Adipocyte (in vitro differentiated cells): Measurements from ENCODE around the gene TMEM221.

Experiments used
- DNase-seq: peaks from one replicate; pipeline ENCODE4 v3.0.0-alpha.2; 2015; ENCODE audit warnings: low read depth
- H3K27me3 ChIP-seq: replicated peaks from 2 replicates; pipeline ENCODE4 v1.7.0; 2013; ENCODE audit warnings: mild to moderate bottlenecking, low read length, moderate library complexity; ENCODE audit not compliant: control insufficient read depth, insufficient read depth
- H3K36me3 ChIP-seq: 2 replicates; pipeline ENCODE4 v1.7.0; 2013; ENCODE audit warnings: low read length, mild to moderate bottlenecking, moderate library complexity; ENCODE audit not compliant: control insufficient read depth, insufficient read depth, severe bottlenecking
- H3K4me1 ChIP-seq: 2 replicates; pipeline ENCODE4 v1.7.0; 2013; ENCODE audit warnings: mild to moderate bottlenecking, low read length, moderate library complexity; ENCODE audit not compliant: control insufficient read depth, insufficient read depth
- H3K4me3 ChIP-seq: 2 replicates; pipeline ENCODE4 v1.7.0; 2013; ENCODE audit warnings: mild to moderate bottlenecking, low read length, moderate library complexity
- H3K9ac ChIP-seq: 2 replicates; pipeline ENCODE4 v1.7.0; 2013; ENCODE audit warnings: mild to moderate bottlenecking, low read length, moderate library complexity
- H3K9me3 ChIP-seq: 2 replicates; pipeline ENCODE4 v1.7.0; 2013; ENCODE audit warnings: mild to moderate bottlenecking, low read length, moderate library complexity; ENCODE audit not compliant: control insufficient read depth

The TMEM221 gene

GRCh38 chr19:17431417-17431816, 17.1 kb downstream of the TMEM221 start:
- Histone ChIP-seq H3K4me1 (peaks cover 9% of the 10 kb centered on the region), H3K9ac (no peak overlapping the region), H3K4me3 (no peak overlapping the region), H3K9me3 (no peaks in the 10 kb centered on the region), H3K27me3 (no peaks in the 10 kb centered on the region), H3K36me3 (no peaks in the 10 kb centered on the region)
- no peak for DNase-seq

- no peaks in the 10 kb centered on the region for H3K27me3 ChIP-seq
- H3K4me1 ChIP-seq = peaks cover 9% of the 10 kb centered on the region
- no peak overlapping the region for H3K9ac ChIP-seq
- H3K36me3 ChIP-seq = no peaks in the 10 kb centered on the region
- H3K9me3 ChIP-seq = no peaks in the 10 kb centered on the region
- no peak overlapping the region for H3K4me3 ChIP-seq
- DNase-seq = no peak
These were observed 18.8 kb downstream of the TMEM221 start for GRCh38 chr19:17429641-17430113.

GRCh38 chr19:17424743-17425365, 23.6 kb downstream of the TMEM221 start:
- DNase-seq = peak; percentile 19
- H3K9me3 ChIP-seq = no peaks in the 10 kb centered on the region
- peaks cover 6% of the 10 kb centered on the region for H3K36me3 ChIP-seq
- no peak overlapping the region for H3K9ac ChIP-seq
- no peak overlapping the region for H3K4me3 ChIP-seq
- H3K27me3 ChIP-seq = no peaks in the 10 kb centered on the region
- peaks cover 12% of the 10 kb centered on the region for H3K4me1 ChIP-seq

DNA sequence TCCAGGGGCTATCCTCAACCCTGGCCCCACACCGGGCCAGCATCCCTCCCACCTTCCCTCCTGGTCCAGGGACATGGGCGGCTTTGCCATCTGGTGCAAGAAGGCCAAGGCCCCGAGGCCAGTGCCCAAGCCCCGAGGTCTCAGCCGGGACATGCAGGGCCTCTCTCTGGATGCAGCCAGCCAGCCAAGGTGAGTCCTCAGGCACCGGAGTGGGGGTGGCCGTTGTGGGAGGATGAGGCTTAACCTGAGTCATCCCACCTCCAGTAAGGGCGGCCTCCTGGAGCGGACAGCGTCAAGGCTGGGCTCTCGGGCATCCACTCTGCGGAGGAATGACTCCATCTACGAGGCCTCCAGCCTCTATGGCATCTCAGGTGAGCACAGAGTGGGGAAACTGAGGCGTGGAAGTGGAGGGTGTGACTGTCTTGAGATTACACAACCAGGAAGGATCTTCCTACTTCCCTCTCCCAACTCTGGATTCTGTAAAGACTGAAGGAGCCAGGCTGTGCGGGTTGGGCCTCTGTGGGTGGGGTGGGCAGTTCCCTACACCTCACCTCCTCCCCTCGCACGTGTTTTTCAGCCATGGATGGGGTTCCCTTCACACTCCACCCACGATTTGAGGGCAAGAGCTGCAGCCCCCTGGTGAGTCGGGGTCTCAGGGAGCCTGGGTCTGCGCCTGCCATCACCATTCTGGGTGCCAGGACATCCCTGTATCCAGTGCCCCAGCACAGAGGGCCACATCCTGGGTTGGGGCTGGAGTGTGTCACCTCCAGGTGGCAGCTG, 24.8 kb downstream of the TMEM221 start:
- Histone ChIP-seq H3K4me1 (peaks cover 14% of the 10 kb centered on the region), H3K36me3 (peaks cover 6% of the 10 kb centered on the region), H3K4me3 (no peak overlapping the region), H3K9me3 (no peaks in the 10 kb centered on the region), H3K9ac (no peak overlapping the region), H3K27me3 (no peaks in the 10 kb centered on the region)
- DNase-seq = no peak

DNA sequence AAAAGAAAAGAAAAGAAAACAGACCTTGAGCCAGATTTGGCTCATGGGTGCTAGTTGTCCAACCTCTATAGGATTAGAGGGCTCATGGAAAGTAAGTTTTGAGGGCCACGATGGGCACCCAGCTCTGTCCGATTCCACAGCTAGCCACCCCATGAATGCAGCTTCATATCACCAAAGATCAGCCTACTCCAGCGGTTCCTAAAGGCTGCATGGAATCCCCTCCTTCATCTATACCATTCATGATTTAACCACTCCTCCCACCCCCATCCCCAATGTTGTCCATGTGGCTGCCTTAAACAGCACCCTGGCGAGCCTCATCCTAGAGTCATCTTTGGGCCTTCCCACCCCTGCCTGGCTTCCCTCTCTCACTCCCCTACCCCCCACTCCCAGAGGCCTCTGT, 26.5 kb downstream of the TMEM221 start:
- peaks cover 15% of the 10 kb centered on the region for H3K4me1 ChIP-seq
- H3K9me3 ChIP-seq = no peaks in the 10 kb centered on the region
- peaks cover 6% of the 10 kb centered on the region for H3K36me3 ChIP-seq
- DNase-seq = no peak
- H3K9ac ChIP-seq = no peak overlapping the region
- H3K27me3 ChIP-seq = no peaks in the 10 kb centered on the region
- no peak overlapping the region for H3K4me3 ChIP-seq

DNA sequence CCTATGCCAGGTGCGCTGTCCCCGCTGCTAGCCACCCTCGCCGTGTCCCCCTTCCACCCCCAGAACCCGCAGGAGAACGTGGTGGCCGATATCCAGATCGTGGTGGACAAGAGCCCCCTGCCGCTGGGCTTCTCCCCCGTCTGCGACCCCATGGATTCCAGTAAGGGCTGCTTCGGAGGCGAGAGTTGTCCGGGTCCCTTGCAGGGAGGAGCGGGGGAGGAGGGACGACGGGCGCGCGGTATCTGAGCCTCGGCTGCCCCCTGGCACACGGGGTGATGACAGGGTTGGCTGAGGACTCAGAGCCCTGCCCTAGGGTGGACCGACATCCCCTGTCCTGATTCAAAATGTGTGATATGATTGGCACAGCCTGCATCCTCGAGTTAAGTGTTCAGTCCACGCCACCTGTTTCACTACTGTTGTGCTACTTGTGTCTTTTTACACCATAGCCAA, 28.0 kb downstream of the TMEM221 start:
- Histone ChIP-seq H3K36me3 (peaks cover 6% of the 10 kb centered on the region), H3K9ac (peak overlapping the region; percentile 90)
- DNase-seq = no peak

GRCh38 chr19:17419621-17420474, 28.6 kb downstream of the TMEM221 start, which contains the start of gene MVB12A:
Gene MVB12A (plus strand): TSS chr19:17420047. CDS start chr19:17420136, 89 bp downstream.
- Histone ChIP-seq H3K9ac (peak within 1 kb of the TSS; percentile 90), H3K27me3 (no peaks in the 10 kb centered on the region), H3K9me3 (no peaks in the 10 kb centered on the region), H3K4me1 (peaks cover 18% of the 10 kb centered on the region), H3K36me3 (peaks cover 6% of the 10 kb centered on the region), H3K4me3 (peak within 1 kb of the TSS; percentile 96)
- DNase-seq = peak; percentile 99

More for the DNA sequence above, 28.0 kb downstream of the TMEM221 start:
- Histone ChIP-seq H3K9me3 (no peaks in the 10 kb centered on the region), H3K4me3 (peak overlapping the region; percentile 96), H3K4me1 (peaks cover 18% of the 10 kb centered on the region), H3K27me3 (no peaks in the 10 kb centered on the region)

DNA sequence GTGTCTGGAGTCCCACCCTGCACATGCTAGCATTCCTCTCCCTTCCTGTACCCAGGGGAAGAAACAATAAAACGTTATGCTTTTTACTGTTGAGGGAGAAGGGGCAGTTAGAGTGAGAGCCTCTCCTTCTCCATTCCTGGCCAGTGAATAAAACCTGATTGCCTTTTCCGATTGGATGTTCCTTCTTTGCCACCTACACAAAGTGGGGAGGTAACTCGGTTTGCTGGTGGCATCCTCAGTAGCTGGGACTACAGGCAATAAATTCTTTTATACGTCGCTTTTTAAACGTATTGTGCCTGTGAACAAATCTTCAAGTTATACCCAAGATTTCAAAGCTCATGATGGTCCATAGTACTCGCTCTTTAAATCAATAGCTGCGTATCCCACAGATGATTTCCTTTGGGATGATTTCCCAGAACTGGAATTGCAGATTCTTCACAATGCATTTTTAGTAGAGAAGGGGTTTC, 29.3 kb downstream of the TMEM221 start:
- Histone ChIP-seq H3K9me3 (no peaks in the 10 kb centered on the region), H3K9ac (peak overlapping the region; percentile 86), H3K4me1 (peaks cover 18% of the 10 kb centered on the region), H3K4me3 (peak overlapping the region; percentile 82), H3K27me3 (no peaks in the 10 kb centered on the region), H3K36me3 (peaks cover 6% of the 10 kb centered on the region)
- no peak for DNase-seq

DNA sequence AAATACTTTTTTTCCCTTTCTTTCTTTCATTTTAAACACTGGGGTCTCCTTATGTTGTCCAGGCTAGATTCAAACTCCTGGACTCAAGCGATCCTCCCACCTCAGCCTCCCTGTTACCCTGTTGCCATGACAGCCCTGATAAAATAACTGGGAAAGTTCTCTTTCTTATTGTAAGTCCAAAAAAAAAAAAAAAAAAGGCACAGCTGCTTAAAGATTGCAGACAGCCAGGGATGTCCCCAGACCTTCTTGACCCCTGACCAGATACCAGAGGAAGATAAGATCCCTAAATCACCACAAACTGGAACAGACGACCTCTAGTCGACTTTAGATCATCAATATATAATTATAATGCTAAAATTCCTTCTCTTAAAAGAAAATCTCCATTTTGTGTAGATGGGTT, 29.8 kb downstream of the TMEM221 start:
- Histone ChIP-seq H3K27me3 (no peaks in the 10 kb centered on the region), H3K9ac (peak overlapping the region; percentile 86), H3K4me3 (peak overlapping the region; percentile 82), H3K36me3 (peaks cover 4% of the 10 kb centered on the region), H3K9me3 (no peaks in the 10 kb centered on the region), H3K4me1 (peaks cover 18% of the 10 kb centered on the region)
- DNase-seq = no peak

GRCh38 chr19:17415121-17415520, 33.3 kb downstream of the TMEM221 start:
- H3K36me3 ChIP-seq = no peaks in the 10 kb centered on the region
- no peaks in the 10 kb centered on the region for H3K9me3 ChIP-seq
- peak overlapping the region; percentile 60 for H3K9ac ChIP-seq
- peaks cover 12% of the 10 kb centered on the region for H3K4me1 ChIP-seq
- H3K4me3 ChIP-seq = no peak overlapping the region
- no peaks in the 10 kb centered on the region for H3K27me3 ChIP-seq
- DNase-seq = no peak

DNA sequence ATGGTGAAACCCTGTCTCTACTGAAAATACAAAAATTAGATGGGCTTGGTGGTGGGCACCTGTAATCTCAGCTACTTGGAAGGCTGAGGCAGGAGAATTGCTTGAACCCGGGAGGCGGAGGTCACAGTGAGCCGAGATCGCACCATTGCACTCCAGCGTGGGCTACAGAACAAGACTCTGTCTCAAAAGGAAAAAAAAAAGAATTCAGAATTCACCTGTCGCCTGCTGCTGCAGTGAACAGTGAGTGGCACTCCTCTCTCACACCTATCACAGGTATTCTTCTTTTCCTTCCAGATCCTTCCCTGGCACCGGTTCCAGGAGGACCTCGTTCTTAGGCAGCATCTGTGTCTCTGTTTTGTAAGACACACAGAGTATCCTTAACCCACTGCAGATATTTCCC, 34.4 kb downstream of the TMEM221 start:
- Histone ChIP-seq H3K36me3 (no peaks in the 10 kb centered on the region), H3K4me3 (no peak overlapping the region), H3K9ac (no peak overlapping the region), H3K9me3 (no peaks in the 10 kb centered on the region), H3K27me3 (no peaks in the 10 kb centered on the region), H3K4me1 (peaks cover 9% of the 10 kb centered on the region)
- DNase-seq = no peak
